ENCODE data around the gene BPI. TPM values are rescaled to one million over a fixed set of nuclear protein-coding genes. Genes with fewer than 3 reads are reported as not detected.
A peak's percentile ranks its signal among the peaks of the same experiment; 100 is the strongest.

Gene BPI
- polyA plus RNA-seq, 1 donor (not counting 4 experiments of a cell fraction or from before 2014, with no cell fraction given): not detected

GRCh38 chr20:38272961-38273360 lies 31.0 kb upstream of the BPI start:
- H2AFZ ChIP-seq (ENCODE audit: control insufficient read depth, low read length): no peak overlapping the region

DNA sequence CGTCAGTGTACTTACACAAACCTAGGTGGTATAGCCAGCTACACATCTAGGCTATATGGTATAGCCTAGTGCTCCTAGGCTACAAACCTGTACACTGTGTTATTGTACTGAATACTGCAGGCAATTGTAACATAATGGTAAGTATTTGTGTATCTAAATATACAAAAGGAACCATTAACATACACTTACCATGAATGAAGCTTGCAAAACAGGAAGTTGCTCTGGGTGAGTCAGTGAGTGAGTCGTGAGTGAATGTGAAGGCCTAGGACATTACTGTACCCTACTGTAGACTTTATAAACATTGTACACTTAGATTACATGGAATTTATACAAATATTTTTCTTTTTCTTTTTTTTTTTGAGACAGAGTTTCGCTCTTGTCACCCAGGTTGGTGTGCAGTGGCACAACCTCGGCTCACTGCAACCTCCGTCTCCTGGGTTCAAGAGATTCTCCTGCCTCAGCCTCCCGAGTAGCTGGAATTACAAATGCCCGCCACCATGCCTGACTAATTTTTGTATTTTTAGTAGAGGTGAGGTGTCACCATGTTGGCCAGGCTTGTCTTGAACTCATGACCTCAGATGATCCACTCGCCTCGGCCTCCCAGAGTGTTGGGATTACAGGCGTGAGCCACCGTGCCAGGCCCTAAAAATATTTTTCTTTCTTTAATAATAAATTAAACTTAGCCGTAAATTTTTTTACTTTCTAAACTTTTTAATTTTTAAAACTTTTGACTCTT lies 28.0 kb upstream of the BPI start:
- Histone ChIP-seq H3K27me3 (ENCODE audit: control insufficient read depth, extremely low read depth, insufficient read depth, low read length) (no peaks in the 10 kb centered on the region), H3K27ac (ENCODE audit: control insufficient read depth, insufficient read depth, low read length) (peak overlapping the region; percentile 53), H3K9ac (ENCODE audit: control insufficient read depth, extremely low read depth, insufficient read depth, low read length) (no peak overlapping the region), H3K9me3 (ENCODE audit: control insufficient read depth, low read depth, low read length) (no peaks in the 10 kb centered on the region), H4K20me1 (ENCODE audit: control insufficient read depth, extremely low read depth, insufficient read depth, low read length) (no peaks in the 10 kb centered on the region), H3K79me2 (ENCODE audit: control insufficient read depth, insufficient read depth, low read length) (no peaks in the 10 kb centered on the region), H3K4me2 (ENCODE audit: control insufficient read depth, extremely low read depth, insufficient read depth, low read depth, low read length) (peak overlapping the region; percentile 23), H2AFZ (ENCODE audit: control insufficient read depth, low read length) (peak overlapping the region; percentile 42), H3K9me1 (ENCODE audit: control insufficient read depth, extremely low read depth, insufficient read depth, low read length) (no peaks in the 10 kb centered on the region), H3K4me3 (ENCODE audit: control insufficient read depth in 2 of 3, extremely low read depth in 1 of 3, insufficient read depth in 2 of 3, low read depth in 1 of 3, low read length in 3 of 3) (no peak overlapping the region), H3K4me1 (ENCODE audit: control insufficient read depth, extremely low read depth, insufficient read depth, low read length) (peaks cover 21% of the 10 kb centered on the region), H3K36me3 (ENCODE audit: control insufficient read depth in 2 of 2, extremely low read depth in 1 of 2, insufficient read depth in 2 of 2, low read length in 2 of 2) (no peaks in the 10 kb centered on the region)
- DNase-seq (ENCODE audit: low read depth, low spot score) (no peak), FAIRE-seq (peak; percentile 76)
- dilution Hi-C loops (cut with MboI; ENCODE audit: extremely low pct_ligation_motif_present, low sequenced_read_pairs): no loop called here
- TF ChIP-seq EZH2 (IDR thresholded peaks at IDR 0.05; ENCODE audit: low read length) (no peak), CTCF (optimal IDR thresholded peaks at IDR 0.05 in 1 of 3, IDR thresholded peaks at IDR 0.05 in 1 of 3, conservative IDR thresholded peaks at IDR 0.05 in 1 of 3; ENCODE audit: extremely low read depth in 1 of 3, insufficient read depth in 2 of 3, low read length in 3 of 3) (no peak)

More at GRCh38 chr20:38272961-38273360, 31.0 kb upstream of the BPI start:
- no peak overlapping the region for H3K4me3 ChIP-seq (ENCODE audit: control insufficient read depth in 2 of 3, extremely low read depth in 1 of 3, insufficient read depth in 2 of 3, low read depth in 1 of 3, low read length in 3 of 3)
- no peak overlapping the region for H3K27ac ChIP-seq (ENCODE audit: control insufficient read depth, insufficient read depth, low read length)
- no peaks in the 10 kb centered on the region for H4K20me1 ChIP-seq (ENCODE audit: control insufficient read depth, extremely low read depth, insufficient read depth, low read length)
- no peak overlapping the region for H3K9ac ChIP-seq (ENCODE audit: control insufficient read depth, extremely low read depth, insufficient read depth, low read length)
- H3K4me2 ChIP-seq (ENCODE audit: control insufficient read depth, extremely low read depth, insufficient read depth, low read depth, low read length): no peak overlapping the region
- no peaks in the 10 kb centered on the region for H3K27me3 ChIP-seq (ENCODE audit: control insufficient read depth, extremely low read depth, insufficient read depth, low read length)
- no peaks in the 10 kb centered on the region for H3K9me3 ChIP-seq (ENCODE audit: control insufficient read depth, low read depth, low read length)
- no peaks in the 10 kb centered on the region for H3K79me2 ChIP-seq (ENCODE audit: control insufficient read depth, insufficient read depth, low read length)
- H3K4me1 ChIP-seq (ENCODE audit: control insufficient read depth, extremely low read depth, insufficient read depth, low read length): peaks cover 21% of the 10 kb centered on the region
- H3K36me3 ChIP-seq (ENCODE audit: control insufficient read depth in 2 of 2, extremely low read depth in 1 of 2, insufficient read depth in 2 of 2, low read length in 2 of 2): no peaks in the 10 kb centered on the region
- DNase-seq (ENCODE audit: low read depth, low spot score) (no peak), FAIRE-seq (no peak)
- H3K9me1 ChIP-seq (ENCODE audit: control insufficient read depth, extremely low read depth, insufficient read depth, low read length): no peaks in the 10 kb centered on the region
- dilution Hi-C loops (cut with MboI; ENCODE audit: extremely low pct_ligation_motif_present, low sequenced_read_pairs): no loop called here
- TF ChIP-seq EZH2 (IDR thresholded peaks at IDR 0.05; ENCODE audit: low read length): no peak
- TF ChIP-seq CTCF (optimal IDR thresholded peaks at IDR 0.05 in 1 of 3, IDR thresholded peaks at IDR 0.05 in 1 of 3, conservative IDR thresholded peaks at IDR 0.05 in 1 of 3; ENCODE audit: extremely low read depth in 1 of 3, insufficient read depth in 2 of 3, low read length in 3 of 3): no peak

Data from keratinocyte (primary cell).